Dendritic cell treated with granulocyte-macrophage colony-stimulating factor and Interleukin-4, amounts not matched to agents 40 ng/mL and 50 ng/mL, for 4 days (primary cell): ENCODE results near the gene CD151.
A peak's percentile ranks its signal among the peaks of the same experiment; 100 is the strongest.

Experiments used
- H3K27ac Mint-ChIP-seq: one replicate; pipeline ENCODE4 v1.8.0; 2022; ENCODE audit warnings: mild to moderate bottlenecking, mixed read lengths
- H3K27me3 Mint-ChIP-seq: one replicate; pipeline ENCODE4 v1.8.0; 2022; ENCODE audit warnings: mild to moderate bottlenecking, mixed read lengths
- H3K36me3 Mint-ChIP-seq: one replicate; pipeline ENCODE4 v1.8.0; 2022; ENCODE audit warnings: low read depth, mixed read lengths
- H3K4me1 Mint-ChIP-seq: one replicate; pipeline ENCODE4 v1.8.0; 2022; ENCODE audit warnings: low read depth, mixed read lengths
- H3K4me3 Mint-ChIP-seq: one replicate; pipeline ENCODE4 v1.8.0; 2022; ENCODE audit warnings: mild to moderate bottlenecking, moderate library complexity, mixed read lengths
- H3K9me3 Mint-ChIP-seq: one replicate; pipeline ENCODE4 v1.8.0; 2022; ENCODE audit warnings: mixed read lengths
- intact Hi-C: fragments of 100-400 bp; cut with micrococcal nuclease; formaldehyde crosslinking; loops from one replicate; pipeline ENCODE4 v1.15.0; 2022

CD151 gene

GRCh38 chr11:802693-803466 lies 29.9 kb upstream of the CD151 start:
- intact Hi-C loops: no loop called here
- no peaks in the 10 kb centered on the region for H3K9me3 Mint-ChIP-seq
- peaks cover 23% of the 10 kb centered on the region for H3K4me1 Mint-ChIP-seq
- H3K27ac Mint-ChIP-seq: no peak overlapping the region
- no peak overlapping the region for H3K4me3 Mint-ChIP-seq
- peaks cover 52% of the 10 kb centered on the region for H3K36me3 Mint-ChIP-seq
- peaks cover 2% of the 10 kb centered on the region for H3K27me3 Mint-ChIP-seq

- peaks cover 27% of the 10 kb centered on the region for H3K4me1 Mint-ChIP-seq
- no peak overlapping the region for H3K4me3 Mint-ChIP-seq
- peaks cover 2% of the 10 kb centered on the region for H3K27me3 Mint-ChIP-seq
- no peak overlapping the region for H3K27ac Mint-ChIP-seq
- H3K9me3 Mint-ChIP-seq: no peaks in the 10 kb centered on the region
- H3K36me3 Mint-ChIP-seq: peaks cover 52% of the 10 kb centered on the region
- intact Hi-C loops: no loop called here
Observed at GRCh38 chr11:803467-803742, 29.3 kb upstream of the CD151 start.

- peak overlapping the region; percentile 73 for H3K4me3 Mint-ChIP-seq
- H3K36me3 Mint-ChIP-seq: peaks cover 53% of the 10 kb centered on the region
- intact Hi-C loops: no loop called here
- H3K27ac Mint-ChIP-seq: no peak overlapping the region
- H3K4me1 Mint-ChIP-seq: peaks cover 33% of the 10 kb centered on the region
- H3K27me3 Mint-ChIP-seq: peaks cover 2% of the 10 kb centered on the region
- H3K9me3 Mint-ChIP-seq: no peaks in the 10 kb centered on the region
Observed at GRCh38 chr11:803770-804598, 28.8 kb upstream of the CD151 start.

GRCh38 chr11:804599-804964 lies 28.2 kb upstream of the CD151 start:
- intact Hi-C loops: no loop called here
- Mint-ChIP-seq H3K36me3 (peaks cover 53% of the 10 kb centered on the region), H3K4me3 (peak overlapping the region; percentile 73), H3K27me3 (peaks cover 2% of the 10 kb centered on the region), H3K4me1 (peaks cover 35% of the 10 kb centered on the region), H3K9me3 (no peaks in the 10 kb centered on the region), H3K27ac (no peak overlapping the region)

- peak overlapping the region; percentile 97 for H3K27ac Mint-ChIP-seq
- H3K4me1 Mint-ChIP-seq: peaks cover 59% of the 10 kb centered on the region
- peaks cover 2% of the 10 kb centered on the region for H3K27me3 Mint-ChIP-seq
- H3K4me3 Mint-ChIP-seq: peak overlapping the region; percentile 92
- intact Hi-C loops: loop anchor here (1.0 to 5.0 kb wide), 2 partner anchors 11 to 34 kb away; partner anchors contain the start of genes POLR2L and TSPAN4
- peaks cover 55% of the 10 kb centered on the region for H3K36me3 Mint-ChIP-seq
- H3K9me3 Mint-ChIP-seq: no peaks in the 10 kb centered on the region
Observed at GRCh38 chr11:808427-809286, 24.1 kb upstream of the CD151 start.

- peak within 1 kb of the TSS; percentile 92 for H3K4me3 Mint-ChIP-seq
- H3K9me3 Mint-ChIP-seq: no peaks in the 10 kb centered on the region
- peaks cover 58% of the 10 kb centered on the region for H3K36me3 Mint-ChIP-seq
- H3K27me3 Mint-ChIP-seq: no peaks in the 10 kb centered on the region
- H3K4me1 Mint-ChIP-seq: peaks cover 51% of the 10 kb centered on the region
- H3K27ac Mint-ChIP-seq: peak within 1 kb of the TSS; percentile 97
- intact Hi-C loops: loop anchor here (1.0 to 5.0 kb wide), 2 partner anchors 10 to 33 kb away; partner anchors contain the start of genes POLR2L and TSPAN4
Observed at GRCh38 chr11:809287-810039, 23.3 kb upstream of the CD151 start, which contains the start of gene RPLP2. RPLP2 (plus strand) TSS chr11:809967; CDS start chr11:810235, 268 bp downstream.

GRCh38 chr11:810040-810567 lies 22.6 kb upstream of the CD151 start:
- H3K27me3 Mint-ChIP-seq: no peaks in the 10 kb centered on the region
- peak overlapping the region; percentile 92 for H3K4me3 Mint-ChIP-seq
- peaks cover 62% of the 10 kb centered on the region for H3K36me3 Mint-ChIP-seq
- intact Hi-C loops: no loop called here
- peaks cover 49% of the 10 kb centered on the region for H3K4me1 Mint-ChIP-seq
- no peaks in the 10 kb centered on the region for H3K9me3 Mint-ChIP-seq
- H3K27ac Mint-ChIP-seq: peak overlapping the region; percentile 97

GRCh38 chr11:811446-812245 lies 21.1 kb upstream of the CD151 start:
- peak overlapping the region; percentile 92 for H3K4me3 Mint-ChIP-seq
- no peaks in the 10 kb centered on the region for H3K27me3 Mint-ChIP-seq
- peaks cover 62% of the 10 kb centered on the region for H3K36me3 Mint-ChIP-seq
- peaks cover 44% of the 10 kb centered on the region for H3K4me1 Mint-ChIP-seq
- H3K9me3 Mint-ChIP-seq: no peaks in the 10 kb centered on the region
- H3K27ac Mint-ChIP-seq: peak overlapping the region; percentile 97
- intact Hi-C loops: no loop called here

- Mint-ChIP-seq H3K4me1 (peaks cover 42% of the 10 kb centered on the region), H3K27ac (peak overlapping the region; percentile 97), H3K4me3 (no peak overlapping the region)
Observed at GRCh38 chr11:812390-812789, 20.4 kb upstream of the CD151 start.

GRCh38 chr11:813072-813455 lies 19.7 kb upstream of the CD151 start:
- H3K4me3 Mint-ChIP-seq: no peak overlapping the region
- H3K27me3 Mint-ChIP-seq: peaks cover under 1% of the 10 kb centered on the region
- H3K9me3 Mint-ChIP-seq: no peaks in the 10 kb centered on the region
- H3K27ac Mint-ChIP-seq: no peak overlapping the region
- peaks cover 62% of the 10 kb centered on the region for H3K36me3 Mint-ChIP-seq
- H3K4me1 Mint-ChIP-seq: peaks cover 35% of the 10 kb centered on the region
- intact Hi-C loops: no loop called here

More at GRCh38 chr11:812390-812789, 20.4 kb upstream of the CD151 start:
- H3K27me3 Mint-ChIP-seq: no peaks in the 10 kb centered on the region
- intact Hi-C loops: no loop called here
- peaks cover 62% of the 10 kb centered on the region for H3K36me3 Mint-ChIP-seq
- no peaks in the 10 kb centered on the region for H3K9me3 Mint-ChIP-seq

- no peak overlapping the region for H3K4me3 Mint-ChIP-seq
- H3K27me3 Mint-ChIP-seq: peaks cover 5% of the 10 kb centered on the region
- H3K9me3 Mint-ChIP-seq: no peaks in the 10 kb centered on the region
- H3K4me1 Mint-ChIP-seq: peaks cover 34% of the 10 kb centered on the region
- H3K27ac Mint-ChIP-seq: no peak overlapping the region
- H3K36me3 Mint-ChIP-seq: peaks cover 62% of the 10 kb centered on the region
- intact Hi-C loops: no loop called here
Observed at GRCh38 chr11:813456-814096, 19.2 kb upstream of the CD151 start.
